Mucosa of descending colon (tissue), 3 donors: ENCODE data around the gene ABTB2. TPM values are rescaled to one million over a fixed set of nuclear protein-coding genes. Genes with fewer than 3 reads are reported as not detected.

ENCODE experiments used
- ATAC-seq: fragments of 200-7000 bp; cut with Tn5 transposase; one replicate; pipeline ENCODE4 v1.9.1; 2020; ENCODE audit warnings: mild to moderate bottlenecking, moderate library complexity
- DNase-seq, 3 donors: peaks; one replicate each; pipeline ENCODE4 v3.0.0-alpha.2; 2020
- H3K36me3 ChIP-seq: fragments of 200-600 bp; one replicate; pipeline ENCODE4 v1.8.0; 2021; ENCODE audit warnings: low read depth, mild to moderate bottlenecking
- H3K4me1 ChIP-seq: fragments of 200-600 bp; one replicate; pipeline ENCODE4 v1.8.0; 2021; ENCODE audit warnings: low read depth, mild to moderate bottlenecking
- H3K4me3 ChIP-seq: fragments of 200-600 bp; one replicate; pipeline ENCODE4 v1.8.0; 2021; ENCODE audit warnings: mild to moderate bottlenecking
- H3K9me3 ChIP-seq: fragments of 200-600 bp; one replicate; pipeline ENCODE4 v1.8.0; 2021; ENCODE audit warnings: mild to moderate bottlenecking
- CTCF ChIP-seq: fragments of 200-600 bp; IDR thresholded peaks from one replicate; pipeline ENCODE4 v1.8.0; 2022; ENCODE audit warnings: antibody characterized with exemption, mild to moderate bottlenecking
- intact Hi-C, 2 donors: fragments of 100-400 bp; cut with DNase I in 1 of 2; cut with micrococcal nuclease in 1 of 2; formaldehyde crosslinking; loops; one replicate each; pipeline versions ENCODE4 v1.11.0 to v1.11.1; 2022; cut with DNase I, micrococcal nuclease
- total RNA-seq, 3 donors: library from RNA; stranded (reverse); fragmentation: NEBNext Ultra II Directional in 2 of 3; extraction: Animal tissue kit (Norgen Biotek cat#: 25700) in 2 of 3; gene quantifications; one replicate each; pipeline versions ENCODE4 v1.2.1 to v1.2.4, GENCODE V29; 2021 to 2023
- donor health status: DM: no; HTN: no; CAD: no; lungs with moderate emphysema.
- donor health status: DM: no; HTN: no; CAD: no.
- donor health status: DM: no; HTN: yes; CAD: no.

The ABTB2 gene
- total RNA-seq, 3 donors from 2014 or later: 12.8 to 16.8 (median 14.3) TPM

DNA sequence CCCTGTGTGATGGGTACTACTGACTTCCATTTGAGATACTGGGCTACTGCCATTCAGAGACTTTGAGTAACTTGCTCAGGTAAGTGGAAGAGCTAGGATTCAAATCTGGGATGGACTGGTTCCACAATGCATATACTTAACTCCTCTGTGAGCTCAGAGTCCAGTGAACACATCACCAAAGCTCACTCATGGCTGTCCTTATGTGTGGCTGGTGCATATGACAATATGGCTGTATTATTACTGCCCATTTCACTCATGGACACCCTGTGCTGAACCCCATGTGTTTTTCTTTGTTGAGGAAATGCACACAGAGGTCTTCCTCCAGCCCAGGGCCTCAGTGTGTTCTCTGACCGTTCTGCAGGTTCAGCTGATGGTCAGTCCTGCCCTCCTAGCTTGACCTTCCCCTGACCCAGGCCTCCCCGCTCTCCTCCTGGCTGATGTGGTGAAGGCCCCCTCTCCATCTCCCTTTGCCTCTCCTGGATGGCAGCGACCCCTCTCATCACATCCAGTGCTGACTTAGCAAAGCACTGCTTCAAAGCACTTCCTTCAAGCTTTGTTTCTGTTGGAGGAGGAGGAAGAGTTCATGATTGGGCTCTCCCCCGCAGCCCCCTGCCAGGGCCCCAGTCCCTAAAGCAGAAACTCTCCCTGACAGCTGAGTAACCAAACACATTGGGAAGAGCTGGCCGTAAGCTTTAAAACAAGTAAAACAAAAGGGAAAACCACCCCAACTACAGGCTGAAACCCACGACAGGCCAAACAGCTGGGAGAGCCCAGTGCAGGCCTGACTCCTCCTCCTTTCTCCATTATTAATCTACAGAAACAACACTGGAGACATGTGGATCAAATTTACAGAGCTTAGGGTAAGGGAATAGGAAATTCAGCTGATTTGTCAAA, 151.2 kb downstream of the ABTB2 start:
- intact Hi-C loops: no loop called here
- TF ChIP-seq CTCF: no peak
- Histone ChIP-seq H3K4me1 (no peaks in the 10 kb centered on the region), H3K9me3 (no peaks in the 10 kb centered on the region), H3K4me3 (no peak overlapping the region), H3K36me3 (no peaks in the 10 kb centered on the region)
- ATAC-seq (peak; percentile 29), DNase-seq (no peak)

GRCh38 chr11:34205326-34206035, 152.3 kb downstream of the ABTB2 start:
- TF ChIP-seq CTCF: no peak
- H3K4me1 ChIP-seq: no peaks in the 10 kb centered on the region

GRCh38 chr11:34204396-34205279, 153.2 kb downstream of the ABTB2 start:
- H3K4me1 ChIP-seq: no peaks in the 10 kb centered on the region
- ATAC-seq (peak; percentile 84), DNase-seq (no peak)
- no peak for TF ChIP-seq CTCF
- no peaks in the 10 kb centered on the region for H3K36me3 ChIP-seq
- no peaks in the 10 kb centered on the region for H3K9me3 ChIP-seq
- no peak overlapping the region for H3K4me3 ChIP-seq
- intact Hi-C loops: no loop called here

More at GRCh38 chr11:34205326-34206035, 152.3 kb downstream of the ABTB2 start:
- no peak for ATAC-seq
- DNase-seq: no peak
- no peaks in the 10 kb centered on the region for H3K36me3 ChIP-seq
- H3K4me3 ChIP-seq: no peak overlapping the region
- H3K9me3 ChIP-seq: no peaks in the 10 kb centered on the region
- intact Hi-C loops: no loop called here

GRCh38 chr11:34203377-34203871, 154.4 kb downstream of the ABTB2 start:
- no peak overlapping the region for H3K4me3 ChIP-seq
- DNase-seq: no peak
- no peak for ATAC-seq

More at GRCh38 chr11:34203377-34203871, 154.4 kb downstream of the ABTB2 start:
- TF ChIP-seq CTCF: no peak
- no peaks in the 10 kb centered on the region for H3K4me1 ChIP-seq
- intact Hi-C loops: no loop called here
- H3K36me3 ChIP-seq: no peaks in the 10 kb centered on the region
- no peaks in the 10 kb centered on the region for H3K9me3 ChIP-seq
